HFF-Myc (cell line): ENCODE measurements around the gene MTERF1.

Experiments
- DNase-seq: peaks from one replicate; pipeline ENCODE4 v3.0.0-alpha.2; 2011; ENCODE audit warnings: low read depth; ENCODE audit errors: extremely low read depth
- H3K4me3 ChIP-seq: replicated peaks from 2 replicates; pipeline ENCODE4 v1.5.1; 2011; ENCODE audit warnings: low read depth, mild to moderate bottlenecking, control low read depth, low read length
- TF ChIP-seq, protein P1 (sequence below): IDR thresholded peaks from 2 replicates; pipeline ENCODE4 v1.5.1; 2012; ENCODE audit warnings: mild to moderate bottlenecking, low read depth, low read length, control low read depth; ENCODE audit errors: missing control alignments

Gene MTERF1

DNA sequence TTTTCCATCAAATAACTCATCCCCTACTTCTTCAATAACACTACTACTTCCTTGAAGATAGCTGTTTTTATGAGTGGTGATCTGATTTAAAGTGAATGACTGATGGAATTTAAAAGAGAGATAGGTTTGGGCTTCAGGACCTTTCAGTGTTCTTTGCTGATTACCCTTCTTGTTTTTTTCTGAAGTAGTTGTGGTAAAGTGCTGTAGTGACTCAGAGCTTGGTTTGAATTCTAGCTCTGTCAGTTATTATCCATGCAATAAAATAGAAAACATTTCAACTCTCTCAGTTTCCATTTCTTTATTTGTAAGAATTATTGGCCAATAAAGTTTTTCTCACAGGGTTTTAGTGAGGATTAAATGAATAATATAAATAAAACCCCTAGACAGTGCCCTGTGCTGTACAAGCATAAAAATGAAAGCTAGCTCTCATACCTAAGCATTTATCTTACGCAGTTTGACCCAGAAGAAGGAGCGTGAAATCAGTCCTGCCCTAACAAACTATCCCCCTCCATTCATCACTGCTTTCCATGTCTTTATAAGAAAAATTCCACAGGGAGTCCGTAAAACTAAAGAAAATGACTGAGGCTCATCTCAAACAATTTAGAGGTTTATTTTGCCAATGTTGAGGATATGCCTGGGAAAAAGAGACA is 35.0 kb upstream of the MTERF1 start:
- TF ChIP-seq, protein P1, sequence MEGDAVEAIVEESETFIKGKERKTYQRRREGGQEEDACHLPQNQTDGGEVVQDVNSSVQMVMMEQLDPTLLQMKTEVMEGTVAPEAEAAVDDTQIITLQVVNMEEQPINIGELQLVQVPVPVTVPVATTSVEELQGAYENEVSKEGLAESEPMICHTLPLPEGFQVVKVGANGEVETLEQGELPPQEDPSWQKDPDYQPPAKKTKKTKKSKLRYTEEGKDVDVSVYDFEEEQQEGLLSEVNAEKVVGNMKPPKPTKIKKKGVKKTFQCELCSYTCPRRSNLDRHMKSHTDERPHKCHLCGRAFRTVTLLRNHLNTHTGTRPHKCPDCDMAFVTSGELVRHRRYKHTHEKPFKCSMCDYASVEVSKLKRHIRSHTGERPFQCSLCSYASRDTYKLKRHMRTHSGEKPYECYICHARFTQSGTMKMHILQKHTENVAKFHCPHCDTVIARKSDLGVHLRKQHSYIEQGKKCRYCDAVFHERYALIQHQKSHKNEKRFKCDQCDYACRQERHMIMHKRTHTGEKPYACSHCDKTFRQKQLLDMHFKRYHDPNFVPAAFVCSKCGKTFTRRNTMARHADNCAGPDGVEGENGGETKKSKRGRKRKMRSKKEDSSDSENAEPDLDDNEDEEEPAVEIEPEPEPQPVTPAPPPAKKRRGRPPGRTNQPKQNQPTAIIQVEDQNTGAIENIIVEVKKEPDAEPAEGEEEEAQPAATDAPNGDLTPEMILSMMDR: no peak
- H3K4me3 ChIP-seq: no peak overlapping the region
- no peak for DNase-seq

GRCh38 chr7:91913612-91914011 is 33.1 kb upstream of the MTERF1 start:
- H3K4me3 ChIP-seq: no peak overlapping the region
- DNase-seq: no peak
- TF ChIP-seq, protein P1: no peak

- TF ChIP-seq, protein P1: no peak
- H3K4me3 ChIP-seq: no peak overlapping the region
- no peak for DNase-seq
Measured at GRCh38 chr7:91912494-91912893, 32.0 kb upstream of the MTERF1 start.

- TF ChIP-seq, protein P1: no peak
- no peak overlapping the region for H3K4me3 ChIP-seq
- no peak for DNase-seq
Measured at GRCh38 chr7:91911121-91911520, 30.6 kb upstream of the MTERF1 start.

- H3K4me3 ChIP-seq: no peak overlapping the region
- TF ChIP-seq, protein P1: no peak
- no peak for DNase-seq
Measured at GRCh38 chr7:91910171-91910570, 29.7 kb upstream of the MTERF1 start.

DNA sequence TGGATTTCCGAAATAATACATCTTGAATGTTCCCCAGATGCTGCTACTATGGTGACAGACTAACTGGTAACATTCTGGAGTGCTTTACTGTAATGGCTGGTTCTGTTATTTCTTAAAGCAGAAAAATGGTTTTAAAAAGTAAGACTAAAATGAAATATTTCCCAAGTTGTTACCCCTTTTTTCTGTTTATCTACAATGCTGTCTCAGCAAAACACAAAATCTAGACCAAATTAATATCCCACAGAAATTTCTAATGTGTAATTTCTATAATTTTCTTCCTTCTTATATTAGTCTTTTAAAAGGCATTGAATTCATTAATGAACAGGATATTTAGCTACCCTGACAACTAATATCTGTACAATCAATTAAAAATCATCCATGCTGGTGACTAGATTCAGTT is 19.1 kb upstream of the MTERF1 start:
- no peak for DNase-seq
- TF ChIP-seq, protein P1: no peak
- H3K4me3 ChIP-seq: no peak overlapping the region

- TF ChIP-seq, protein P1: no peak
- H3K4me3 ChIP-seq: no peak overlapping the region
- DNase-seq: no peak
Measured at GRCh38 chr7:91898240-91898992, 17.9 kb upstream of the MTERF1 start.
